ENCODE results near the gene DUS1L. TPM values are rescaled to one million over a fixed set of nuclear protein-coding genes. Genes with fewer than 3 reads are reported as not detected.

The DUS1L gene
- total RNA-seq, 1 donor from 2014 or later, result 125 TPM

DNA sequence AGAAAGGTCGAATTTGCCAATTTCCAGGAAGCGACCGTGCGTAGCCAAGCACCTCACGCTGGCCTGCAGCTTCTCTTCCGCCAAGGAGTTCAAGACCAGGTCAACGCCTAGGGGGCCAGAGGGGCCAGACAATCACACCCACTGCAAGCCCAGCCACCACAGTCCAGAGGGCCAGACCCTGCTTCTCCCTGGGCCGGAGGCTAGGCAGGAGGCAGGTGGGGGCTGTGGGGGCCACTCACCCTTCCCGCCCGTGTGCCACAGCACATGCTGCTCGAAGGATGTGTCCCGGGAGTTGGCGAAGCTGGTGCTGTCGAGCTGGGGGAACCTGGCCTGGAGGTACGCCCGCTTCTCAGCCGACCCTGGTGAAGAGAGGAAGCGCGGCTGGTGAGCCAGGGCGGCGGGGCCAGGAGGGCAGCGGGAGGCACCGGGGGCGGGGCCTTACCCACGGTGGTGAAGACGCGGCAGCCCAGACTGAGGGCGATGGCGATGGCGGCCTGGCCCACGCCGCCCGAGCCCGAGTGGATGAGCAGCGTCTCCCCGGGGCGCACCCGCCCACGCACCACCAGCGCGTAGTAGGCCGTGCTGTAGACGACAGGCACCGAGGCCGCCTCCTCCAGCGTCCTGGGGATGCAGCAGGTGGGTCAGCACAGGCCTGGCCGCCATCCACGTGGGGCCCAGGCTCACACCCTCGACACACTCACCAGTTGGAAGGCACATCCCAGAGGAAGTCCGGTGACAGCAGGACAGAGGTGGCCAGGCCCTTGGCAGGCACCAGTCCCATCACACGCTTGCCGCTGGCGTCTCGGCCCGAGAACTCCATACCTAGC lies 18.1 kb upstream of the DUS1L start:
- Histone ChIP-seq H3K4me3 (ENCODE audit: low read depth, low read length) (no peak overlapping the region), H3K36me3 (ENCODE audit: control insufficient read depth, insufficient read depth, low read length) (peaks cover 80% of the 10 kb centered on the region), H3K27me3 (ENCODE audit: control insufficient read depth, insufficient read depth, low read length) (no peaks in the 10 kb centered on the region)
- TF ChIP-seq, protein P1, sequence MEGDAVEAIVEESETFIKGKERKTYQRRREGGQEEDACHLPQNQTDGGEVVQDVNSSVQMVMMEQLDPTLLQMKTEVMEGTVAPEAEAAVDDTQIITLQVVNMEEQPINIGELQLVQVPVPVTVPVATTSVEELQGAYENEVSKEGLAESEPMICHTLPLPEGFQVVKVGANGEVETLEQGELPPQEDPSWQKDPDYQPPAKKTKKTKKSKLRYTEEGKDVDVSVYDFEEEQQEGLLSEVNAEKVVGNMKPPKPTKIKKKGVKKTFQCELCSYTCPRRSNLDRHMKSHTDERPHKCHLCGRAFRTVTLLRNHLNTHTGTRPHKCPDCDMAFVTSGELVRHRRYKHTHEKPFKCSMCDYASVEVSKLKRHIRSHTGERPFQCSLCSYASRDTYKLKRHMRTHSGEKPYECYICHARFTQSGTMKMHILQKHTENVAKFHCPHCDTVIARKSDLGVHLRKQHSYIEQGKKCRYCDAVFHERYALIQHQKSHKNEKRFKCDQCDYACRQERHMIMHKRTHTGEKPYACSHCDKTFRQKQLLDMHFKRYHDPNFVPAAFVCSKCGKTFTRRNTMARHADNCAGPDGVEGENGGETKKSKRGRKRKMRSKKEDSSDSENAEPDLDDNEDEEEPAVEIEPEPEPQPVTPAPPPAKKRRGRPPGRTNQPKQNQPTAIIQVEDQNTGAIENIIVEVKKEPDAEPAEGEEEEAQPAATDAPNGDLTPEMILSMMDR (IDR thresholded peaks at IDR 0.05; ENCODE audit: insufficient read depth, low read length, severe bottlenecking), result no peak
- DNase-seq (ENCODE audit: low read depth) (no peak), FAIRE-seq (no peak)

DNA sequence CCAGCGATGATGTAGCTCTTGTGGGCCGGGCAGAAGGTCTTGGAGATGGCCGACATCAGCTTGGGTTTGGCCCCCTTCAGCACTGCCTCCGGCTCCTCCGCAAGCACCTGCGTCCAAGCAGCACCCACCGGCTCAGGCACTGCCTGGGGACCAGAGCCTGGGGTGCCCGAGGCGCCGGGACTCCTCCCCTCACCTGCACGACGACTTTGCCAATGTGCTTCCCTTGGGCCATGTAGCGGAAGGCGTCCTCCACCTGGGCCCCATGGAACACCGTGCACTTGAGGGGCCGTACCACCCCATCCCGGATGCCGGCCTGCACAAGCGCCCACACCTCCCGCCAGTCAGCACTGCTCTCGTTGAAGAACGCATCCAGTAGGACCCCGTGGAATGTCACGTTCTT lies 17.4 kb upstream of the DUS1L start:
- Histone ChIP-seq H3K4me3 (ENCODE audit: low read depth, low read length) (no peak overlapping the region), H3K36me3 (ENCODE audit: control insufficient read depth, insufficient read depth, low read length) (peaks cover 78% of the 10 kb centered on the region), H3K27me3 (ENCODE audit: control insufficient read depth, insufficient read depth, low read length) (no peaks in the 10 kb centered on the region)
- DNase-seq (ENCODE audit: low read depth) (no peak), FAIRE-seq (no peak)
- TF ChIP-seq, protein P1 (IDR thresholded peaks at IDR 0.05; ENCODE audit: insufficient read depth, low read length, severe bottlenecking), result no peak

DNA sequence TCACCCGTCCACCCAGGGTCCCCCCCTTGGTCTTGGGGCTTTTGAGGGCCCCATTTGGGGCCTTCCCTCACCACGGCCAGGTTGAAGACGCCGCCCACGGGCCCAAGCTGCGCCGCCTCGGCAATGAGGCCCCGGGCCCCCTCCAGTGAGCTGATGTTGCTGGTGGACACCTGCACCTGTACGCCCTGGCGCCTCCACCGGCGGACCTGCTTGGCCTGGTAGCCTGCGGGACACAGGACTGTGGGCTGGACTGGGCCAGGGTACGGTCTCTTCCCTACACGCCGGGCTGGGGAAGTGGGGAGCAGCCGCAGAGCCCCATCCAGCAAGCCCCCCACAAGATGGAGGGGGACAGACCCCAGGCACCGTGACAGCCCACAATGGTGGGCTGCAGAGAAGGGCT lies 16.9 kb upstream of the DUS1L start:
- TF ChIP-seq, protein P1 (IDR thresholded peaks at IDR 0.05; ENCODE audit: insufficient read depth, low read length, severe bottlenecking), result no peak
- Histone ChIP-seq H3K27me3 (ENCODE audit: control insufficient read depth, insufficient read depth, low read length) (no peaks in the 10 kb centered on the region), H3K36me3 (ENCODE audit: control insufficient read depth, insufficient read depth, low read length) (peaks cover 75% of the 10 kb centered on the region), H3K4me3 (ENCODE audit: low read depth, low read length) (no peak overlapping the region)
- no peak for DNase-seq (ENCODE audit: low read depth)
- FAIRE-seq, result no peak

DNA sequence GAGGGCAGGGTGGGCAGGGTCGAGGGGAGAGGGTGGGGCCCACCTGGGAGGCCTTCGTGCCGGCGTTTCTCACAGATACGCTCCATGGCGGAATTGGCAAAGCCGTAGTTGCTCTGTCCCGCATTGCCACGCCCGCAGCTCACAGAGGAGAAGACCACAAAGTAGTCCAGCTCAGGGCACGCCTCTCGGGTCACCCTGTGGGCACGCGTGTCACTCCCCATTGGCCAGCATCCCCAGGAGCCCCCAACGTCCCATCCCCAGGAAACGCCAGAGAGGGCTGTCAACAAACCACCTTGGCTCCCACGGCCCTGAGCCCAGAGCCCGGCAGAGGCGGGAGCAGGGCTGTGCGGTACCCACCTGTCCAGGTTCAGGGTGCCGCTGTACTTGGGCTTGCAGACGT lies 16.4 kb upstream of the DUS1L start:
- H3K4me3 ChIP-seq (ENCODE audit: low read depth, low read length), result no peak overlapping the region
- no peak for FAIRE-seq
- TF ChIP-seq, protein P1 (IDR thresholded peaks at IDR 0.05; ENCODE audit: insufficient read depth, low read length, severe bottlenecking), result no peak

DNA sequence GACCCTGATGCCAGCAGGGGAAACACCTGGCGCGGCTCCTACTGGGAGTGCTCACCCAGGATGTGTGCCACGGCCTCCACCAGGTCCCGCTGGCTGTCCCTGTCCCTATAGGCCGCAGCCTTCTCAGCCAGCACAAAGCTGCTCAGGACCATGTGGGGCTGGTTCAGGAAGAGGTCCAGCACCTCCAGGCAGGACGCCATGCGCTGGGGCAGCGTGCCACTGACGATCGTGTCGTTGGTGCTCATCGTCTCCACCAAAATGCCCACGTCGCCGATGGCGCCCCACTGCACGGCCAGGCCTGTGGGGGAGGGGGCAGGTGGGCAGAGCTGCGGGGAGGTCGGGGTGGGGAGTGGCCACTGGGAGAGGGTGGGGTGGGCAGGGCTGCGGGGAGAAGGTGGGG lies 15.9 kb upstream of the DUS1L start:
- TF ChIP-seq, protein P1 (IDR thresholded peaks at IDR 0.05; ENCODE audit: insufficient read depth, low read length, severe bottlenecking), result no peak
- H3K36me3 ChIP-seq (ENCODE audit: control insufficient read depth, insufficient read depth, low read length), result peaks cover 67% of the 10 kb centered on the region
- DNase-seq (ENCODE audit: low read depth) (no peak), FAIRE-seq (no peak)
- H3K4me3 ChIP-seq (ENCODE audit: low read depth, low read length), result no peak overlapping the region
- H3K27me3 ChIP-seq (ENCODE audit: control insufficient read depth, insufficient read depth, low read length), result no peaks in the 10 kb centered on the region

More for the DNA sequence above, 16.4 kb upstream of the DUS1L start:
- Histone ChIP-seq H3K27me3 (ENCODE audit: control insufficient read depth, insufficient read depth, low read length) (no peaks in the 10 kb centered on the region), H3K36me3 (ENCODE audit: control insufficient read depth, insufficient read depth, low read length) (peaks cover 71% of the 10 kb centered on the region)
- DNase-seq (ENCODE audit: low read depth), result no peak

All from bronchial epithelial cell (primary cell).